Measurements from ENCODE around the gene MAN2A1. TPM values are rescaled to one million over a fixed set of nuclear protein-coding genes. Genes with fewer than 3 reads are reported as not detected.

The MAN2A1 gene
- total and polyA plus RNA-seq, 2 experiments from 2014 or later, result 20.8 to 54.6 TPM

DNA sequence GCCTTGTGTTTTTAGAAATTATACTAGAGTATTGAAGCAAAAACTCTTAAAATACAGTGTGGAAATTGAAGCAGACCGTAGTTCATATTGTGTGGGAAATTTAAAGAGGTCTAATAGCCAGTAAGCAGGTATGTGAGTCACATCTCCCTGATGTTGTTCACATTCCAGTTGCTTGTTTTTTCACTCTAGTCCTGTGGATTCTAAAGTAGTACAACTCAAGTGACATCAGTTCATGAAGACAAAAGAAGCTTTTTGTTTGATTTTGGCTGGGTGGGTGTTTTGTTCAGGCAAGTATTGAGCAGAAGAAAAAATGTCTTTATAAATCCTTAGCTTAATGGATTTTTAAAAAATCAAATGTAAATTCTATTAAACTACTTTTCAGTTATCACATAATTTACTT, 216.2 kb downstream of the MAN2A1 start:
- no peaks in the 10 kb centered on the region for H3K9me2 ChIP-seq (ENCODE audit: insufficient read depth)
- no peaks in the 10 kb centered on the region; the same call in 1 of the 2 replicates for H3K27me3 ChIP-seq (replicated peaks; ENCODE audit: insufficient read depth)
- H3K9ac ChIP-seq, result no peak overlapping the region
- in situ Hi-C loops (cut with MboI), result no loop called here
- WGBS, 2 experiments (ENCODE audit: low coverage in 1 of 2, low lambda C conversion rate in 2 of 2, missing lambda C conversion rate in 2 of 2), result 64 to 65% methylated on average over 1 of the region's 1 CpG
- H3K9me3 ChIP-seq (ENCODE audit: low read depth), result no peaks in the 10 kb centered on the region
- H3K4me1 ChIP-seq (ENCODE audit: insufficient read depth), result peaks cover 17% of the 10 kb centered on the region
- H3K4me2 ChIP-seq (ENCODE audit: unreplicated experiment), result no peak overlapping the region
- H3K79me2 ChIP-seq (ENCODE audit: insufficient read depth), result no peaks in the 10 kb centered on the region
- H3K27ac ChIP-seq, result no peak overlapping the region
- DNase-seq, result no peak
- no peaks in the 10 kb centered on the region for H3K36me3 ChIP-seq (ENCODE audit: low read depth)
- TF ChIP-seq EZH2 (IDR thresholded peaks at IDR 0.05; ENCODE audit: insufficient read depth, poor library complexity, severe bottlenecking) (no peak), EZH2phosphoT487 (IDR thresholded peaks at IDR 0.05; ENCODE audit: insufficient read depth, low read depth) (no peak)
- H3K4me3 ChIP-seq, result no peak overlapping the region
- no peaks in the 10 kb centered on the region for H4K20me1 ChIP-seq (ENCODE audit: insufficient read depth)
- H3F3A ChIP-seq (ENCODE audit: insufficient read depth), result peaks cover 3% of the 10 kb centered on the region; the same call in 1 of the 2 replicates
- no peak overlapping the region for H2AFZ ChIP-seq

DNA sequence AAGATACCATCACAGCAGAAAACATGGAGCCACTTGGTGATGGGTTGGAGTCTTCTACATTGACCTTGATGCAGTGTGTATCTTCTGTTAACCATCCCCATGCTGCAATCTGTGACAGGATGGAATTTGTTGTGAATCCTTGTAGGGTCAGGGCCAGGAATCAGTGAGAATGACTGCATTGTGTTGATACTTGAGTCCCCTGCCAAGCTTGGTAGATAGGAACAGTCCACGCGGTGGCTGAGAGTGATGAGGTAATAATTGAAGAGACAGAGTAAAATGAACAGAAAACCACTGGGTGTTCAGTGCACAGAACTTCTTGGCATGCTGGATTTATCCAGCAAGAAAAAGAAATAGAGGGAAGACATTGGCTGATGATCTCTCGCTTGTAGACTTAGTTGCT, 217.5 kb downstream of the MAN2A1 start:
- in situ Hi-C loops (cut with MboI), result no loop called here
- Histone ChIP-seq H3K9me2 (ENCODE audit: insufficient read depth) (no peaks in the 10 kb centered on the region), H3K4me2 (ENCODE audit: unreplicated experiment) (no peak overlapping the region), H2AFZ (no peak overlapping the region), H3K9me3 (ENCODE audit: low read depth) (no peaks in the 10 kb centered on the region), H3K27me3 (replicated peaks; ENCODE audit: insufficient read depth) (no peaks in the 10 kb centered on the region; the same call in 1 of the 2 replicates), H3K79me2 (ENCODE audit: insufficient read depth) (no peaks in the 10 kb centered on the region), H3K4me1 (ENCODE audit: insufficient read depth) (peaks cover 27% of the 10 kb centered on the region), H3K36me3 (ENCODE audit: low read depth) (no peaks in the 10 kb centered on the region), H3F3A (ENCODE audit: insufficient read depth) (peaks cover 9% of the 10 kb centered on the region), H3K27ac (no peak overlapping the region), H4K20me1 (ENCODE audit: insufficient read depth) (no peaks in the 10 kb centered on the region), H3K9ac (no peak overlapping the region), H3K4me3 (no peak overlapping the region)
- peak; percentile 50 for DNase-seq
- 18 to 26% methylated on average over 3 of the region's 3 CpGs for WGBS, 2 experiments (ENCODE audit: low coverage in 1 of 2, low lambda C conversion rate in 2 of 2, missing lambda C conversion rate in 2 of 2)
- TF ChIP-seq EZH2 (IDR thresholded peaks at IDR 0.05; ENCODE audit: insufficient read depth, poor library complexity, severe bottlenecking) (no peak), EZH2phosphoT487 (IDR thresholded peaks at IDR 0.05; ENCODE audit: insufficient read depth, low read depth) (no peak)

DNA sequence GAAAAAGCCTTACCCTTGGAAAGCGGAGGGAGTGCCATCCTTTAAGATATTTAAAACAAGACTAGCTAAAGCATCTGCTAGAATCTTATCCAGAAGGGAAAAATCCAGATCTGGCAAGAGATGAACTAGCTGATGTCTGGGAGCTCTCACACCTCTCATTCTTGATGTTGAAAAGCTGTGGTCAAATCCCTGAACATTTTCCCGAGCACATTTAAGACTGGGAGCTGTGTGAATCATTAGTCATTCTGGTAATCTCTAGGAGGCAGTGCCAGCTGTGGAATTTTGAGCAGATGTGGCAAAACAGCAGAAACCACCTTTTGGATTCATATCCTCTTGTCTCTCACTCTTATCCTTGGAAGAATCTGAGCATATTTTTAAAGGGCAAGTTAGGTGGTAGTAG, 218.0 kb downstream of the MAN2A1 start:
- in situ Hi-C loops (cut with MboI), result no loop called here
- Histone ChIP-seq H3K4me3 (no peak overlapping the region), H3K27me3 (replicated peaks; ENCODE audit: insufficient read depth) (no peaks in the 10 kb centered on the region; the same call in 1 of the 2 replicates), H3K4me2 (ENCODE audit: unreplicated experiment) (no peak overlapping the region), H3F3A (ENCODE audit: insufficient read depth) (peaks cover 12% of the 10 kb centered on the region), H3K36me3 (ENCODE audit: low read depth) (no peaks in the 10 kb centered on the region), H3K27ac (no peak overlapping the region), H2AFZ (no peak overlapping the region), H4K20me1 (ENCODE audit: insufficient read depth) (no peaks in the 10 kb centered on the region), H3K9me3 (ENCODE audit: low read depth) (no peaks in the 10 kb centered on the region), H3K9ac (no peak overlapping the region), H3K4me1 (ENCODE audit: insufficient read depth) (peaks cover 27% of the 10 kb centered on the region), H3K9me2 (ENCODE audit: insufficient read depth) (no peaks in the 10 kb centered on the region), H3K79me2 (ENCODE audit: insufficient read depth) (no peaks in the 10 kb centered on the region)
- DNase-seq, result peak; percentile 79
- TF ChIP-seq EZH2 (IDR thresholded peaks at IDR 0.05; ENCODE audit: insufficient read depth, poor library complexity, severe bottlenecking), result no peak
- 47 to 58% methylated on average over 2 of the region's 2 CpGs for WGBS, 2 experiments (ENCODE audit: low coverage in 1 of 2, low lambda C conversion rate in 2 of 2, missing lambda C conversion rate in 2 of 2)

- H3K4me2 ChIP-seq (ENCODE audit: unreplicated experiment), result no peak overlapping the region
- WGBS, 2 experiments (ENCODE audit: low coverage in 1 of 2, low lambda C conversion rate in 2 of 2, missing lambda C conversion rate in 2 of 2), result 52 to 75% methylated on average over 3 of the region's 3 CpGs
- H3K9me3 ChIP-seq (ENCODE audit: low read depth), result no peaks in the 10 kb centered on the region
- no peak for DNase-seq
- H3K9ac ChIP-seq, result no peak overlapping the region
- H3F3A ChIP-seq (ENCODE audit: insufficient read depth), result peaks cover 12% of the 10 kb centered on the region
- no peaks in the 10 kb centered on the region for H3K36me3 ChIP-seq (ENCODE audit: low read depth)
- TF ChIP-seq EZH2 (IDR thresholded peaks at IDR 0.05; ENCODE audit: insufficient read depth, poor library complexity, severe bottlenecking) (no peak), EZH2phosphoT487 (IDR thresholded peaks at IDR 0.05; ENCODE audit: insufficient read depth, low read depth) (no peak)
- peaks cover 27% of the 10 kb centered on the region for H3K4me1 ChIP-seq (ENCODE audit: insufficient read depth)
- H3K9me2 ChIP-seq (ENCODE audit: insufficient read depth), result no peaks in the 10 kb centered on the region
- H3K27me3 ChIP-seq (replicated peaks; ENCODE audit: insufficient read depth), result no peaks in the 10 kb centered on the region; the same call in 1 of the 2 replicates
- no peaks in the 10 kb centered on the region for H4K20me1 ChIP-seq (ENCODE audit: insufficient read depth)
- H3K4me3 ChIP-seq, result no peak overlapping the region
- no peaks in the 10 kb centered on the region for H3K79me2 ChIP-seq (ENCODE audit: insufficient read depth)
- H2AFZ ChIP-seq, result no peak overlapping the region
- in situ Hi-C loops (cut with MboI), result no loop called here
- H3K27ac ChIP-seq, result no peak overlapping the region
Measured at GRCh38 chr5:109908366-109908765, 218.6 kb downstream of the MAN2A1 start.

DNA sequence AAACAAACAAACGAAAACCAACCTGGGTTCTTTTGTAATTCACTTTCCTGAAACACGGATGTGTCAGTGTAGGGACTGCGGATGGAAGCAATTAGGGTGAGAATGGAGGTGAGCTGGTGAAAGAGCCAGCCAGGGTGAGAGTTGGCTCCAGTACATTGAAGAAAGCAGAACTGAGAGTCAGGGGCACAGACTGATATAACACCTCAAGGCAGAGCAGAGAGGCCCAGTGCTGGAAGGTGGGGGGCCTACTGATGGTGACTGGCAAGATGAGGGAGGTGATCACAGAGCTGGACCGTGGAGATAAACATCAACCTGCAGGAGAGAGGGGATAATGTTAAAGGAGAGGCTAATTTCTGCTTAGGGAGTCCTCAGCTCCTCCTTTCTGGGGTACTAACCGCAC, 221.1 kb downstream of the MAN2A1 start:
- Histone ChIP-seq H3K27ac (no peak overlapping the region), H3K9ac (no peak overlapping the region), H3K9me3 (ENCODE audit: low read depth) (no peaks in the 10 kb centered on the region), H3K79me2 (ENCODE audit: insufficient read depth) (no peaks in the 10 kb centered on the region), H3K9me2 (ENCODE audit: insufficient read depth) (no peaks in the 10 kb centered on the region), H3K4me3 (no peak overlapping the region), H3F3A (ENCODE audit: insufficient read depth) (peaks cover 12% of the 10 kb centered on the region), H4K20me1 (ENCODE audit: insufficient read depth) (no peaks in the 10 kb centered on the region), H3K4me2 (ENCODE audit: unreplicated experiment) (no peak overlapping the region), H2AFZ (no peak overlapping the region), H3K4me1 (ENCODE audit: insufficient read depth) (peaks cover 27% of the 10 kb centered on the region), H3K36me3 (ENCODE audit: low read depth) (no peaks in the 10 kb centered on the region), H3K27me3 (replicated peaks; ENCODE audit: insufficient read depth) (no peaks in the 10 kb centered on the region; the same call in 1 of the 2 replicates)
- 90% methylated on average over 5 of the region's 5 CpGs for WGBS, 2 experiments (ENCODE audit: low coverage in 1 of 2, low lambda C conversion rate in 2 of 2, missing lambda C conversion rate in 2 of 2)
- in situ Hi-C loops (cut with MboI), result no loop called here
- TF ChIP-seq EZH2phosphoT487 (IDR thresholded peaks at IDR 0.05; ENCODE audit: insufficient read depth, low read depth), result no peak
- TF ChIP-seq EZH2 (IDR thresholded peaks at IDR 0.05; ENCODE audit: insufficient read depth, poor library complexity, severe bottlenecking), result no peak
- no peak for DNase-seq
